Measurements from ENCODE around the gene ZNF275. TPM values are rescaled to one million over a fixed set of nuclear protein-coding genes. Genes with fewer than 3 reads are reported as not detected.

The ZNF275 gene
- total RNA-seq, 1 experiment from 2014 or later = 16.9 TPM

- no peak overlapping the region for H3K4me3 ChIP-seq (ENCODE audit: low read depth, low read length, poor library complexity, severe bottlenecking)
- H3K36me3 ChIP-seq (ENCODE audit: insufficient read depth, low read length, poor library complexity, severe bottlenecking) = no peaks in the 10 kb centered on the region
- POLR2A ChIA-PET (ENCODE audit: low non-redundant PET) = no interaction called here
- H3K27ac ChIP-seq (ENCODE audit: low read depth, low read length, poor library complexity, severe bottlenecking) = no peak overlapping the region
- DNase-seq (ENCODE audit: low spot score) = no peak
- H3K4me1 ChIP-seq (ENCODE audit: insufficient read depth, low read length, poor library complexity, severe bottlenecking) = no peaks in the 10 kb centered on the region
- intact Hi-C loops (cut with micrococcal nuclease; ENCODE audit: unreplicated experiment) = no loop called here
- H3K9me3 ChIP-seq (ENCODE audit: low read depth, low read length, poor library complexity, severe bottlenecking) = no peaks in the 10 kb centered on the region
- TF ChIP-seq EZH2 (IDR thresholded peaks at IDR 0.05; ENCODE audit: borderline replicate concordance, low read depth, low read length, poor library complexity, severe bottlenecking) (no peak), CTCF (conservative IDR thresholded peaks at IDR 0.05; ENCODE audit: low read depth, low read length) (no peak)
- H3K27me3 ChIP-seq (replicated peaks; ENCODE audit: insufficient read depth, low read depth, low read length, poor library complexity) = no peaks in the 10 kb centered on the region
- no TSS peak for BruUV-seq (replicated peaks)
- CTCF ChIA-PET = no interaction called here
Observed at GRCh38 chrX:153361781-153362397, 27.9 kb downstream of the ZNF275 start.

- intact Hi-C loops (cut with micrococcal nuclease; ENCODE audit: unreplicated experiment) = no loop called here
- POLR2A ChIA-PET (ENCODE audit: low non-redundant PET) = no interaction called here
- no peaks in the 10 kb centered on the region for H3K36me3 ChIP-seq (ENCODE audit: insufficient read depth, low read length, poor library complexity, severe bottlenecking)
Observed at GRCh38 chrX:153365670-153366069, 31.7 kb downstream of the ZNF275 start.

GRCh38 chrX:153366119-153366518 is 32.2 kb downstream of the ZNF275 start:
- ChIA-PET CTCF (no interaction called here), POLR2A (ENCODE audit: low non-redundant PET) (no interaction called here)
- no peak overlapping the region for H3K4me3 ChIP-seq (ENCODE audit: low read depth, low read length, poor library complexity, severe bottlenecking)
- H3K9me3 ChIP-seq (ENCODE audit: low read depth, low read length, poor library complexity, severe bottlenecking) = no peaks in the 10 kb centered on the region
- H3K4me1 ChIP-seq (ENCODE audit: insufficient read depth, low read length, poor library complexity, severe bottlenecking) = no peaks in the 10 kb centered on the region
- no peak for TF ChIP-seq CTCF (conservative IDR thresholded peaks at IDR 0.05; ENCODE audit: low read depth, low read length)
- no peak for TF ChIP-seq EZH2 (IDR thresholded peaks at IDR 0.05; ENCODE audit: borderline replicate concordance, low read depth, low read length, poor library complexity, severe bottlenecking)
- intact Hi-C loops (cut with micrococcal nuclease; ENCODE audit: unreplicated experiment) = no loop called here
- DNase-seq (ENCODE audit: low spot score) = no peak
- BruUV-seq (replicated peaks) = no TSS peak
- H3K27me3 ChIP-seq (replicated peaks; ENCODE audit: insufficient read depth, low read depth, low read length, poor library complexity) = no peaks in the 10 kb centered on the region
- no peaks in the 10 kb centered on the region for H3K36me3 ChIP-seq (ENCODE audit: insufficient read depth, low read length, poor library complexity, severe bottlenecking)
- no peak overlapping the region for H3K27ac ChIP-seq (ENCODE audit: low read depth, low read length, poor library complexity, severe bottlenecking)

More at GRCh38 chrX:153365670-153366069, 31.7 kb downstream of the ZNF275 start:
- Histone ChIP-seq H3K4me3 (ENCODE audit: low read depth, low read length, poor library complexity, severe bottlenecking) (no peak overlapping the region), H3K27ac (ENCODE audit: low read depth, low read length, poor library complexity, severe bottlenecking) (no peak overlapping the region), H3K27me3 (replicated peaks; ENCODE audit: insufficient read depth, low read depth, low read length, poor library complexity) (no peaks in the 10 kb centered on the region), H3K4me1 (ENCODE audit: insufficient read depth, low read length, poor library complexity, severe bottlenecking) (no peaks in the 10 kb centered on the region), H3K9me3 (ENCODE audit: low read depth, low read length, poor library complexity, severe bottlenecking) (no peaks in the 10 kb centered on the region)
- TF ChIP-seq EZH2 (IDR thresholded peaks at IDR 0.05; ENCODE audit: borderline replicate concordance, low read depth, low read length, poor library complexity, severe bottlenecking) = no peak
- no peak for TF ChIP-seq CTCF (conservative IDR thresholded peaks at IDR 0.05; ENCODE audit: low read depth, low read length)
- DNase-seq (ENCODE audit: low spot score) = no peak
- CTCF ChIA-PET = no interaction called here
- no TSS peak for BruUV-seq (replicated peaks)
